Activated CD8-positive, alpha-beta T cell treated with anti-CD3 and anti-CD28 coated beads for 36 hours (primary cell): ENCODE results near the gene PPP1R11. TPM values are rescaled to one million over a fixed set of nuclear protein-coding genes. Genes with fewer than 3 reads are reported as not detected.

Experiments
- ATAC-seq: fragments of 200-7000 bp; cut with Tn5 transposase; one replicate; pipeline ENCODE4 v1.10.0; 2021; ENCODE audit warnings: mild to moderate bottlenecking, moderate library complexity
- CTCF ChIA-PET: fragments of 350-600 bp; sonication (Branson Sonifier 250); formaldehyde crosslinking; loops from one replicate; lab custom pipeline; 2021; ENCODE audit warnings: antibody characterized with exemption; lab: Charles Lee
- POLR2A ChIA-PET: fragments of 350-600 bp; sonication (Branson Sonifier 250); formaldehyde crosslinking; loops from one replicate; lab custom pipeline; 2021; ENCODE audit warnings: antibody characterized with exemption; lab: Charles Lee
- DNase-seq: peaks from one replicate; pipeline ENCODE4 v3.0.0-alpha.2; 2020
- H3K27ac Mint-ChIP-seq: one replicate; pipeline ENCODE4 v1.8.0; 2021; ENCODE audit warnings: mild to moderate bottlenecking, mixed read lengths
- H3K27me3 Mint-ChIP-seq: one replicate; pipeline ENCODE4 v1.8.0; 2021; ENCODE audit warnings: mixed read lengths
- H3K36me3 Mint-ChIP-seq: one replicate; pipeline ENCODE4 v1.8.0; 2021; ENCODE audit warnings: low read depth, mixed read lengths
- H3K4me1 Mint-ChIP-seq: one replicate; pipeline ENCODE4 v1.8.0; 2021; ENCODE audit warnings: low read depth, mixed read lengths
- H3K4me3 Mint-ChIP-seq: one replicate; pipeline ENCODE4 v1.8.0; 2021; ENCODE audit warnings: mild to moderate bottlenecking, moderate library complexity, mixed read lengths
- H3K9me3 Mint-ChIP-seq: one replicate; pipeline ENCODE4 v1.8.0; 2021; ENCODE audit warnings: mixed read lengths
- CTCF ChIP-seq: fragments of 200-600 bp; IDR thresholded peaks from one replicate; pipeline ENCODE4 v1.8.0; 2022; ENCODE audit warnings: antibody characterized with exemption, mild to moderate bottlenecking
- intact Hi-C: fragments of 100-400 bp; cut with micrococcal nuclease; formaldehyde crosslinking; loops from one replicate; pipeline ENCODE4 v1.10.0; 2022
- total RNA-seq, 2 experiments: library from RNA; stranded (reverse); gene quantifications; one replicate each; pipeline ENCODE4 v1.2.3, GENCODE V29; 2021

PPP1R11 gene
- total RNA-seq, 2 experiments from 2014 or later, result 33.8 to 34.1 TPM

- H3K27me3 Mint-ChIP-seq, result peaks cover 53% of the 10 kb centered on the region
- intact Hi-C loops, result loop anchor here (1.0 to 2.0 kb wide), 2 partner anchors 28 to 68 kb away; no protein-coding TSS in a partner anchor
- peak; percentile 92 for DNase-seq
- POLR2A ChIA-PET, result interaction anchor here (0.6 to 3.3 kb wide), 6 partner anchors 17 to 315 kb away, joined by 3 to 16 read pairs (median 4); no protein-coding TSS in a partner anchor
- CTCF ChIA-PET, result interaction anchor here (0.6 to 8.9 kb wide), 38 partner anchors 8 to 450 kb away, joined by 3 to 324 read pairs (median 5); partner anchors contain the start of genes POLR1H, PPP1R11, RNF39 and TRIM26
- H3K27ac Mint-ChIP-seq, result no peak overlapping the region
- no peaks in the 10 kb centered on the region for H3K36me3 Mint-ChIP-seq
- peak overlapping the region; percentile 75 for H3K4me3 Mint-ChIP-seq
- no peaks in the 10 kb centered on the region for H3K9me3 Mint-ChIP-seq
- ATAC-seq, result peak; percentile 90
- peaks cover 36% of the 10 kb centered on the region for H3K4me1 Mint-ChIP-seq
- TF ChIP-seq CTCF, result peak; percentile 86
Observed at GRCh38 chr6:30102970-30103871, 36.2 kb downstream of the PPP1R11 start.

- Mint-ChIP-seq H3K9me3 (no peaks in the 10 kb centered on the region), H3K36me3 (no peaks in the 10 kb centered on the region), H3K4me1 (peaks cover 32% of the 10 kb centered on the region), H3K4me3 (peak overlapping the region; percentile 75), H3K27ac (no peak overlapping the region), H3K27me3 (peaks cover 50% of the 10 kb centered on the region)
- no peak for ATAC-seq
- intact Hi-C loops, result loop anchor here (1.0 to 2.0 kb wide), 2 partner anchors 27 to 67 kb away; no protein-coding TSS in a partner anchor
- POLR2A ChIA-PET, result interaction anchor here (0.9 to 3.3 kb wide), 6 partner anchors 16 to 105 kb away, joined by 3 to 16 read pairs (median 4); no protein-coding TSS in a partner anchor
- CTCF ChIA-PET, result interaction anchor here (0.6 to 8.9 kb wide), 33 partner anchors 8 to 255 kb away, joined by 3 to 324 read pairs (median 5); partner anchors contain the start of genes POLR1H, PPP1R11, RNF39 and TRIM31
- no peak for DNase-seq
- no peak for TF ChIP-seq CTCF
Observed at GRCh38 chr6:30103872-30104179, 36.8 kb downstream of the PPP1R11 start.

- DNase-seq, result no peak
- Mint-ChIP-seq H3K4me3 (no peak overlapping the region), H3K36me3 (no peaks in the 10 kb centered on the region), H3K27me3 (peaks cover 45% of the 10 kb centered on the region), H3K4me1 (peaks cover 32% of the 10 kb centered on the region), H3K9me3 (no peaks in the 10 kb centered on the region), H3K27ac (no peak overlapping the region)
- CTCF ChIA-PET, result interaction anchor here (0.7 to 8.9 kb wide), 13 partner anchors 10 to 253 kb away, joined by 3 to 324 read pairs (median 5); partner anchors contain the start of gene TRIM40
- no peak for ATAC-seq
- POLR2A ChIA-PET, result interaction anchor here (1.0 to 3.3 kb wide), 2 partner anchors 26 to 38 kb away, joined by 5 to 16 read pairs; no protein-coding TSS in a partner anchor
- intact Hi-C loops, result no loop called here
- TF ChIP-seq CTCF, result no peak
Observed at GRCh38 chr6:30104661-30105060, 37.7 kb downstream of the PPP1R11 start.

- Mint-ChIP-seq H3K36me3 (no peaks in the 10 kb centered on the region), H3K27me3 (peaks cover 49% of the 10 kb centered on the region), H3K4me1 (peaks cover 13% of the 10 kb centered on the region), H3K9me3 (no peaks in the 10 kb centered on the region), H3K4me3 (no peak overlapping the region), H3K27ac (no peak overlapping the region)
- no peak for ATAC-seq
- intact Hi-C loops, result no loop called here
- TF ChIP-seq CTCF, result no peak
- ChIA-PET POLR2A (no interaction called here), CTCF (interaction anchor here (2.9 to 7.7 kb wide), 2 partner anchors 8 to 20 kb away, joined by 19 to 61 read pairs; no protein-coding TSS in a partner anchor)
- no peak for DNase-seq
Observed at GRCh38 chr6:30111266-30111856, 44.4 kb downstream of the PPP1R11 start.
